Gastroesophageal sphincter (tissue), 4 donors: ENCODE data around the gene ALG5. TPM values are rescaled to one million over a fixed set of nuclear protein-coding genes. Genes with fewer than 3 reads are reported as not detected.

Experiments used
- ATAC-seq: fragments of 150-250 bp; one replicate; pipeline ENCODE4 v1.9.1; 2016; ENCODE audit warnings: mild to moderate bottlenecking, moderate library complexity
- H3K27ac ChIP-seq, 4 donors: fragments of 200-600 bp; sonication (generic) in 3 of 4; 1 replicate in 3 of 4; 2 replicates in 1 of 4; pipeline ENCODE4 v1.5.1; 2016 to 2019
- H3K27me3 ChIP-seq: fragments of 200-600 bp; sonication (generic); one replicate; pipeline ENCODE4 v1.5.1; 2019
- H3K36me3 ChIP-seq, 2 donors: fragments of 200-600 bp; sonication (generic); one replicate each; pipeline ENCODE4 v1.5.1; 2019; ENCODE audit warnings: control low read depth in 1 of 2
- H3K4me1 ChIP-seq, 3 donors: fragments of 200-600 bp; sonication (generic); 1 replicate in 2 of 3; 2 replicates in 1 of 3; pipeline ENCODE4 v1.5.1; 2016 to 2019; ENCODE audit warnings: control low read depth in 2 of 3
- H3K4me3 ChIP-seq, 2 donors: fragments of 200-600 bp; sonication (generic); one replicate each; pipeline ENCODE4 v1.5.1; 2019; ENCODE audit warnings: mild to moderate bottlenecking in 1 of 2, moderate library complexity in 1 of 2
- H3K9me3 ChIP-seq, 3 donors: fragments of 200-600 bp; sonication (generic); one replicate each; pipeline ENCODE4 v1.5.1; 2017 to 2019; ENCODE audit warnings: control low read depth in 2 of 3
- EP300 ChIP-seq: sonication (generic); formaldehyde crosslinking; IDR thresholded peaks from one replicate; pipeline ENCODE4 v1.6.1; 2017; ENCODE audit warnings: antibody characterized with exemption, mild to moderate bottlenecking
- POLR2A ChIP-seq, 2 donors: fragments of 450-650 bp; IDR thresholded peaks; one replicate each; pipeline ENCODE4 v1.6.1; 2017; ENCODE audit warnings: antibody characterized with exemption in 2 of 2, mild to moderate bottlenecking in 2 of 2, moderate library complexity in 1 of 2
- POLR2AphosphoS5 ChIP-seq: sonication (generic); formaldehyde crosslinking; IDR thresholded peaks from one replicate; pipeline ENCODE4 v1.6.1; 2017; ENCODE audit warnings: antibody characterized with exemption
- WGBS, 2 donors: methylation state at CpG; one replicate each; pipeline ENCODE4 v1.1.5; 2018; ENCODE audit warnings: low coverage in 1 of 2; 5-methylcytosine and 5-hydroxymethylcytosine counted together
- total RNA-seq, 4 donors: library from RNA; depleted of rRNA; stranded (reverse); fragments of >200 nt; gene quantifications; one replicate each; pipeline ENCODE4 v1.1.0, GENCODE V29; 2016
- TF ChIP-seq, protein P1 (sequence below), 4 experiments: fragments of 200-600 bp in 2 of 4; fragments of 450-650 bp in 2 of 4; sonication (generic) in 1 of 4; IDR thresholded peaks; one replicate each; pipeline ENCODE4 v1.5.1; 2017 to 2019; ENCODE audit warnings: antibody characterized with exemption in 4 of 4, mild to moderate bottlenecking in 2 of 4, moderate library complexity in 2 of 4

Gene ALG5
- total RNA-seq, 4 donors from 2014 or later = 16.5 to 24.0 (median 22.4) TPM

- no peaks in the 10 kb centered on the region for H3K9me3 ChIP-seq
- 66 to 90% methylated on average over 4 to 5 of the region's 5 CpGs for WGBS, 2 donors
- TF ChIP-seq EP300 (no peak), POLR2A (IDR thresholded peaks at IDR 0.05) (no peak), POLR2AphosphoS5 (no peak)
- TF ChIP-seq, protein P1, sequence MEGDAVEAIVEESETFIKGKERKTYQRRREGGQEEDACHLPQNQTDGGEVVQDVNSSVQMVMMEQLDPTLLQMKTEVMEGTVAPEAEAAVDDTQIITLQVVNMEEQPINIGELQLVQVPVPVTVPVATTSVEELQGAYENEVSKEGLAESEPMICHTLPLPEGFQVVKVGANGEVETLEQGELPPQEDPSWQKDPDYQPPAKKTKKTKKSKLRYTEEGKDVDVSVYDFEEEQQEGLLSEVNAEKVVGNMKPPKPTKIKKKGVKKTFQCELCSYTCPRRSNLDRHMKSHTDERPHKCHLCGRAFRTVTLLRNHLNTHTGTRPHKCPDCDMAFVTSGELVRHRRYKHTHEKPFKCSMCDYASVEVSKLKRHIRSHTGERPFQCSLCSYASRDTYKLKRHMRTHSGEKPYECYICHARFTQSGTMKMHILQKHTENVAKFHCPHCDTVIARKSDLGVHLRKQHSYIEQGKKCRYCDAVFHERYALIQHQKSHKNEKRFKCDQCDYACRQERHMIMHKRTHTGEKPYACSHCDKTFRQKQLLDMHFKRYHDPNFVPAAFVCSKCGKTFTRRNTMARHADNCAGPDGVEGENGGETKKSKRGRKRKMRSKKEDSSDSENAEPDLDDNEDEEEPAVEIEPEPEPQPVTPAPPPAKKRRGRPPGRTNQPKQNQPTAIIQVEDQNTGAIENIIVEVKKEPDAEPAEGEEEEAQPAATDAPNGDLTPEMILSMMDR (IDR thresholded peaks at IDR 0.05) = no peak
- no peak for ATAC-seq
- H3K36me3 ChIP-seq = peaks cover 13 to 99% of the 10 kb centered on the region in 2 donors
- no peak overlapping the region for H3K4me3 ChIP-seq
- H3K27ac ChIP-seq = no peak overlapping the region
- H3K4me1 ChIP-seq = no peaks in the 10 kb centered on the region
- H3K27me3 ChIP-seq = no peaks in the 10 kb centered on the region
Observed at GRCh38 chr13:37009692-37010091, 10.6 kb upstream of the ALG5 start.

GRCh38 chr13:37001921-37002250 is 2.7 kb upstream of the ALG5 start:
- TF ChIP-seq EP300 = no peak
- TF ChIP-seq, protein P1 (IDR thresholded peaks at IDR 0.05) = no peak
- TF ChIP-seq POLR2A (IDR thresholded peaks at IDR 0.05) = no peak
- no peak for TF ChIP-seq POLR2AphosphoS5
- Histone ChIP-seq H3K4me1 (peaks cover 0 to 28% (median 15%) of the 10 kb centered on the region in 3 donors), H3K4me3 (no peak overlapping the region), H3K27me3 (no peaks in the 10 kb centered on the region), H3K27ac (peak overlapping the region in 1 of 4 donors; percentile 96), H3K36me3 (peaks cover 2 to 38% of the 10 kb centered on the region in 2 donors), H3K9me3 (no peaks in the 10 kb centered on the region)
- no peak for ATAC-seq
- 6 to 21% methylated on average over 2 to 3 of the region's 3 CpGs for WGBS, 2 donors

- Histone ChIP-seq H3K9me3 (no peaks in the 10 kb centered on the region), H3K36me3 (peaks cover 0 to 23% of the 10 kb centered on the region in 2 donors), H3K4me1 (peaks cover 0 to 28% (median 15%) of the 10 kb centered on the region in 3 donors), H3K4me3 (peak overlapping the region; percentile 86 to 96), H3K27ac (peak overlapping the region in 3 of 4 donors; percentile 75 to 96 (median 94)), H3K27me3 (no peaks in the 10 kb centered on the region)
- no peak for ATAC-seq
- TF ChIP-seq EP300 = no peak
- TF ChIP-seq POLR2AphosphoS5 = no peak
- TF ChIP-seq POLR2A (IDR thresholded peaks at IDR 0.05) = no peak
- TF ChIP-seq, protein P1 (IDR thresholded peaks at IDR 0.05) = no peak
- WGBS, 2 donors = 0% methylated on average over 15 of the region's 21 CpGs; no CpG with 5 or more reads in 1 of the 2 donors
Observed at GRCh38 chr13:36998624-36999041, 507 bp downstream of the ALG5 start.

- peak overlapping the region in 2 of 4 donors; percentile 94 to 96 for H3K27ac ChIP-seq
- no peak for TF ChIP-seq POLR2AphosphoS5
- TF ChIP-seq, protein P1 (IDR thresholded peaks at IDR 0.05) = no peak
- no peak for TF ChIP-seq EP300
- no peak for TF ChIP-seq POLR2A (IDR thresholded peaks at IDR 0.05)
- 42 to 49% methylated on average over 4 to 6 of the region's 6 CpGs for WGBS, 2 donors
- H3K4me3 ChIP-seq = peak overlapping the region; percentile 86 to 96
- H3K36me3 ChIP-seq = peaks cover 6 to 25% of the 10 kb centered on the region in 2 donors
- H3K4me1 ChIP-seq = peaks cover 0 to 28% (median 15%) of the 10 kb centered on the region in 3 donors
- ATAC-seq = no peak
- no peaks in the 10 kb centered on the region for H3K27me3 ChIP-seq
- no peaks in the 10 kb centered on the region for H3K9me3 ChIP-seq
Observed at GRCh38 chr13:36997716-36998427, 1.3 kb downstream of the ALG5 start.

GRCh38 chr13:36992362-36992761 is 6.8 kb downstream of the ALG5 start:
- Histone ChIP-seq H3K9me3 (no peaks in the 10 kb centered on the region), H3K4me1 (peaks cover 0 to under 1% (median 0%) of the 10 kb centered on the region in 3 donors), H3K27ac (no peak overlapping the region), H3K36me3 (peaks cover 23 to 80% of the 10 kb centered on the region in 2 donors), H3K27me3 (no peaks in the 10 kb centered on the region), H3K4me3 (no peak overlapping the region)
- no peak for ATAC-seq
- no peak for TF ChIP-seq POLR2A (IDR thresholded peaks at IDR 0.05)
- TF ChIP-seq, protein P1 (IDR thresholded peaks at IDR 0.05) = no peak
- TF ChIP-seq EP300 = no peak
- TF ChIP-seq POLR2AphosphoS5 = no peak
- WGBS, 2 donors = 84 to 92% methylated on average over 4 of the region's 4 CpGs
